B cell (primary cell): Measurements from ENCODE around the gene LIFR. TPM values are rescaled to one million over a fixed set of nuclear protein-coding genes. Genes with fewer than 3 reads are reported as not detected.
"Not testable (repeated sequence)": the region's sequence is repeated elsewhere in the genome, so short reads cannot be mapped to it uniquely, and the experiment has no call there.

ENCODE experiments used
- ATAC-seq: fragments of 200-7000 bp; cut with Tn5 transposase; one replicate; pipeline ENCODE4 v1.10.0; 2021; ENCODE audit warnings: low read depth, mild to moderate bottlenecking, moderate number of reproducible peaks, moderate library complexity
- CTCF ChIA-PET: fragments of 350-600 bp; sonication (Branson Sonifier 250); formaldehyde crosslinking; loops from one replicate; lab custom pipeline; 2021; ENCODE audit warnings: antibody characterized with exemption, inconsistent platforms; lab: Charles Lee
- POLR2A ChIA-PET: fragments of 350-600 bp; sonication (Branson Sonifier 250); formaldehyde crosslinking; loops from one replicate; lab custom pipeline; 2021; ENCODE audit warnings: antibody characterized with exemption; lab: Charles Lee
- DNase-seq: peaks from one replicate; pipeline ENCODE4 v3.0.0; 2013
- H2AFZ ChIP-seq: 2 replicates; pipeline ENCODE4 v1.6.1; 2012; ENCODE audit warnings: mild to moderate bottlenecking, low read depth, low read length; ENCODE audit not compliant: insufficient read depth, poor library complexity, severe bottlenecking
- H3K27ac ChIP-seq, 2 donors: 1 replicate in 1 of 2; 2 replicates in 1 of 2; pipeline ENCODE4 v1.5.1; 2012 to 2013; ENCODE audit warnings: low read length in 2 of 2, mild to moderate bottlenecking in 2 of 2, moderate library complexity in 1 of 2
- H3K27me3 ChIP-seq, 4 experiments: fragments of 200-600 bp in 1 of 4; sonication (generic) in 1 of 4; replicated peaks in 1 of 4; 1 replicate in 2 of 4; 2 replicates in 2 of 4; pipeline versions ENCODE4 v1.6.1 to v1.7.0; 2013 to 2016; ENCODE audit warnings: low read length in 3 of 4, mild to moderate bottlenecking in 2 of 4, mixed read lengths in 1 of 4, moderate library complexity in 1 of 4; ENCODE audit not compliant: insufficient read depth in 4 of 4, control insufficient read depth in 3 of 4; ENCODE audit errors: control extremely low read depth in 1 of 4
- H3K36me3 ChIP-seq, 2 experiments: replicated peaks in 1 of 2; 1 replicate in 1 of 2; 2 replicates in 1 of 2; pipeline versions ENCODE4 v1.6.1 to v1.7.1; 2013; ENCODE audit warnings: low read length in 1 of 2; ENCODE audit not compliant: insufficient read depth in 2 of 2, control insufficient read depth in 1 of 2; ENCODE audit errors: control extremely low read depth in 1 of 2, extremely low read depth in 1 of 2
- H3K4me1 ChIP-seq, 2 donors: fragments of 200-600 bp in 1 of 2; sonication (generic) in 1 of 2; 1 replicate in 1 of 2; 2 replicates in 1 of 2; pipeline versions ENCODE4 v1.5.1 to v1.6.1; 2013 to 2017; ENCODE audit warnings: low read length in 2 of 2; ENCODE audit not compliant: control insufficient read depth in 2 of 2, insufficient read depth in 2 of 2
- H3K4me2 ChIP-seq: replicated peaks from 2 replicates; pipeline ENCODE3; 2012; ENCODE audit warnings: mild to moderate bottlenecking, low read depth, low read length; ENCODE audit not compliant: poor library complexity, severe bottlenecking
- H3K4me3 ChIP-seq, 5 experiments: fragments of 200-600 bp in 1 of 5; sonication (generic) in 1 of 5; 1 replicate in 3 of 5; 2 replicates in 2 of 5; pipeline versions ENCODE4 v1.5.1 to v1.7.0; 2011 to 2016; ENCODE audit warnings: low read length in 4 of 5, mild to moderate bottlenecking in 4 of 5, low read depth in 2 of 5, control low read depth in 1 of 5, moderate library complexity in 1 of 5; ENCODE audit not compliant: insufficient read depth in 1 of 5; ENCODE audit errors: control extremely low read depth in 1 of 5, extremely low read depth in 1 of 5
- H3K79me2 ChIP-seq: fragments of 200-600 bp; sonication (generic); one replicate; pipeline ENCODE4 v1.6.0; 2016; ENCODE audit warnings: low read length; ENCODE audit not compliant: control insufficient read depth, insufficient read depth
- H3K9ac ChIP-seq: fragments of 200-600 bp; sonication (generic); 2 replicates; pipeline ENCODE4 v1.6.1; 2017; ENCODE audit warnings: mild to moderate bottlenecking, low read length, moderate library complexity
- H3K9me3 ChIP-seq, 3 donors: one replicate each; pipeline versions ENCODE4 v1.6.1 to v1.7.1; 2013; ENCODE audit warnings: low read length in 2 of 3; ENCODE audit not compliant: control insufficient read depth in 2 of 3, insufficient read depth in 1 of 3; ENCODE audit errors: control extremely low read depth in 1 of 3
- H4K20me1 ChIP-seq: 2 replicates; pipeline ENCODE4 v1.6.0; 2012; ENCODE audit warnings: mild to moderate bottlenecking, low read length; ENCODE audit not compliant: insufficient read depth, control insufficient read depth, poor library complexity, severe bottlenecking
- H3K27ac Mint-ChIP-seq: one replicate; pipeline ENCODE4 v1.8.0; 2021; ENCODE audit warnings: mixed read lengths
- H3K27me3 Mint-ChIP-seq: one replicate; pipeline ENCODE4 v1.8.0; 2021; ENCODE audit warnings: mixed read lengths
- H3K4me1 Mint-ChIP-seq: one replicate; pipeline ENCODE4 v1.8.0; 2021; ENCODE audit warnings: mixed read lengths
- H3K4me3 Mint-ChIP-seq: one replicate; pipeline ENCODE4 v1.8.0; 2021; ENCODE audit warnings: mixed read lengths
- H3K9me3 Mint-ChIP-seq: one replicate; pipeline ENCODE4 v1.8.0; 2022; ENCODE audit warnings: mixed read lengths; ENCODE audit not compliant: insufficient read depth
- EZH2 ChIP-seq: IDR thresholded peaks from 2 replicates; pipeline ENCODE4 v1.6.1; 2012; ENCODE audit warnings: borderline replicate concordance, low read depth, mild to moderate bottlenecking, moderate library complexity, low read length; ENCODE audit not compliant: insufficient read depth, poor library complexity, severe bottlenecking
- WGBS: methylation state at CpG from one replicate; pipeline ENCODE4 v1.1.5; 2013; ENCODE audit warnings: missing lambda C conversion rate; ENCODE audit not compliant: insufficient coverage; 5-methylcytosine and 5-hydroxymethylcytosine counted together
- intact Hi-C: fragments of 100-400 bp; cut with micrococcal nuclease; formaldehyde crosslinking; loops from one replicate; pipeline ENCODE4 v1.10.0; 2022
- polyA plus RNA-seq: library from polyadenylated mRNA; depleted of rRNA; stranded (reverse); fragments of >200 nt; gene quantifications from 2 replicates; pipeline ENCODE4 v1.2.3, GENCODE V29; 2012
- total RNA-seq, 2 donors: library from RNA; stranded (reverse); fragments of 120-200 nt in 1 of 2; gene quantifications; 1 replicate in 1 of 2; 2 replicates in 1 of 2; pipeline versions ENCODE4 v1.2.3 to v1.2.4, GENCODE V29; 2013 to 2022
- TF ChIP-seq, protein P1 (sequence below): fragments of 200-600 bp; IDR thresholded peaks from one replicate; pipeline ENCODE4 v1.8.0; 2022; ENCODE audit warnings: antibody characterized with exemption, mild to moderate bottlenecking

LIFR gene
- total and polyA plus RNA-seq, 2 donors (not counting 1 experiment from before 2014, with no cell fraction given): not detected

DNA sequence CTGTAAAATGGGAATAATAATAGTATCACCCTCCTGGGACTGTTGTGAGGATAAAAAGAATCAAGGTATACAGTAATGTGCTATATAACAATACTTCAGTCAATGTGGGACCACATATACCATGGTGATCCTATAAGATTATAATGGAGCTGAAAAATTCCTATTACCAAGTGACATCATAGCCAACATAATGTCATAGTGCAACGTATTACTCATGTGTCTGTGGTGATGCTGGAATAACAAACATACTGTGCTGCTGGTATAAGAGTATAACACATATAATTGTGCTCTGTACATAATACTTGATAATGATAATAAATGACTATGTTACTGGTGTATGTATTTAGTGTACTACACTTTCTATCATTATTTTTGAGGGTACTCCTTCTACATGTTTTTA, 38.1 kb downstream of the LIFR start:
- no peak overlapping the region for H2AFZ ChIP-seq
- H3K4me1 ChIP-seq: no peaks in the 10 kb centered on the region
- no peaks in the 10 kb centered on the region for H4K20me1 ChIP-seq
- Mint-ChIP-seq H3K4me3 (no peak overlapping the region), H3K27ac (no peak overlapping the region), H3K4me1 (no peaks in the 10 kb centered on the region), H3K27me3 (peaks cover 33% of the 10 kb centered on the region), H3K9me3 (peaks cover 10% of the 10 kb centered on the region)
- intact Hi-C loops: no loop called here
- TF ChIP-seq, protein P1, sequence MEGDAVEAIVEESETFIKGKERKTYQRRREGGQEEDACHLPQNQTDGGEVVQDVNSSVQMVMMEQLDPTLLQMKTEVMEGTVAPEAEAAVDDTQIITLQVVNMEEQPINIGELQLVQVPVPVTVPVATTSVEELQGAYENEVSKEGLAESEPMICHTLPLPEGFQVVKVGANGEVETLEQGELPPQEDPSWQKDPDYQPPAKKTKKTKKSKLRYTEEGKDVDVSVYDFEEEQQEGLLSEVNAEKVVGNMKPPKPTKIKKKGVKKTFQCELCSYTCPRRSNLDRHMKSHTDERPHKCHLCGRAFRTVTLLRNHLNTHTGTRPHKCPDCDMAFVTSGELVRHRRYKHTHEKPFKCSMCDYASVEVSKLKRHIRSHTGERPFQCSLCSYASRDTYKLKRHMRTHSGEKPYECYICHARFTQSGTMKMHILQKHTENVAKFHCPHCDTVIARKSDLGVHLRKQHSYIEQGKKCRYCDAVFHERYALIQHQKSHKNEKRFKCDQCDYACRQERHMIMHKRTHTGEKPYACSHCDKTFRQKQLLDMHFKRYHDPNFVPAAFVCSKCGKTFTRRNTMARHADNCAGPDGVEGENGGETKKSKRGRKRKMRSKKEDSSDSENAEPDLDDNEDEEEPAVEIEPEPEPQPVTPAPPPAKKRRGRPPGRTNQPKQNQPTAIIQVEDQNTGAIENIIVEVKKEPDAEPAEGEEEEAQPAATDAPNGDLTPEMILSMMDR: no peak
- no peak for TF ChIP-seq EZH2
- DNase-seq: no peak
- no peak overlapping the region for H3K9ac ChIP-seq
- no peaks in the 10 kb centered on the region for H3K79me2 ChIP-seq
- H3K4me2 ChIP-seq: no peak overlapping the region
- peaks cover 0 to 12% (median 5%) of the 10 kb centered on the region in 4 experiments for H3K27me3 ChIP-seq
- ChIA-PET CTCF (no interaction called here), POLR2A (no interaction called here)
- peaks cover 0 to 7% (median 4%) of the 10 kb centered on the region in 3 donors for H3K9me3 ChIP-seq
- WGBS: no CpG with 5 or more reads among the region's 1 CpG
- no peak for ATAC-seq
- no peak overlapping the region for H3K27ac ChIP-seq
- H3K36me3 ChIP-seq: no peaks in the 10 kb centered on the region
- H3K4me3 ChIP-seq: no peak overlapping the region

DNA sequence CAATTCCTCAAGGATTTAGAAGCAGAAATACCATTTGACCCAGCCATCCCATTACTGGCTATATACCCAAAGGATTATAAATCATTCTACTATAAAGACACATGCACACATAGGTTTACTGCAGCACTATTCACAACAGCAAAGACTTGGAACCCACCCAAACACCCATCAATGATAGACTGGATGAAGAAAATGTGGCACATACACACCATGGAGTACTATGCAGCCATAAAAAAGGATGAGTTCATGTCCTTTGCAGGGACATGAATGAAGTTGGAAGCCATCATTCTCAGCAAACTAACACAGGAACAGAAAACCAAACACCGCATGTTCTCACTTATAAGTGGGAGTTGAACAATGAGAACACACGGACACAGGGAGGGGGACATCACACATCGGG, 39.8 kb downstream of the LIFR start:
- no CpG with 5 or more reads among the region's 3 CpGs for WGBS
- H3K27ac ChIP-seq, intact Hi-C loops, H3K9ac ChIP-seq, H4K20me1 ChIP-seq, H3K4me3 ChIP-seq, ATAC-seq, CTCF ChIA-PET, H2AFZ ChIP-seq, H3K27ac Mint-ChIP-seq, H3K9me3 ChIP-seq, DNase-seq, H3K4me1 ChIP-seq, H3K4me2 ChIP-seq, H3K4me3 Mint-ChIP-seq, POLR2A ChIA-PET, H3K36me3 ChIP-seq, H3K4me1 Mint-ChIP-seq, H3K79me2 ChIP-seq: not testable (repeated sequence)
- Mint-ChIP-seq H3K9me3 (peaks cover 10% of the 10 kb centered on the region), H3K27me3 (peaks cover 29% of the 10 kb centered on the region)
- peaks cover 0 to 10% (median 5%) of the 10 kb centered on the region in 4 experiments for H3K27me3 ChIP-seq
